ENCODE data around the gene DPF3. TPM values are rescaled to one million over a fixed set of nuclear protein-coding genes. Genes with fewer than 3 reads are reported as not detected.

DPF3 gene
- total RNA-seq, 6 experiments from 2014 or later = 4.1 to 6.6 (median 5.4) TPM

GRCh38 chr14:72608391-72609204 lies 285.3 kb downstream of the DPF3 start:
- TF ChIP-seq CTCF (IDR thresholded peaks at IDR 0.05) = no peak
- H3K27ac Mint-ChIP-seq = peak overlapping the region; percentile 100
- no peaks in the 10 kb centered on the region; the same call in 1 of the 2 replicates for H3K27me3 Mint-ChIP-seq (ENCODE audit: insufficient read depth)
- DNase-seq = peak; percentile 96
- H3K4me3 Mint-ChIP-seq = peak overlapping the region; percentile 74
- H3K4me1 Mint-ChIP-seq (ENCODE audit: low read depth) = peaks cover 72% of the 10 kb centered on the region
- 0 out of 2 replicates have a peak, but pooled peaks cover 6% of the 10 kb centered on the region for H3K36me3 Mint-ChIP-seq (ENCODE audit: low read depth)
- H3K9me3 Mint-ChIP-seq = no peaks in the 10 kb centered on the region

- no peaks in the 10 kb centered on the region for H3K9me3 Mint-ChIP-seq
- no peaks in the 10 kb centered on the region; the same call in 1 of the 2 replicates for H3K27me3 Mint-ChIP-seq (ENCODE audit: insufficient read depth)
- peak overlapping the region; percentile 74 for H3K4me3 Mint-ChIP-seq
- peak; percentile 17 for DNase-seq
- peak overlapping the region; percentile 100 for H3K27ac Mint-ChIP-seq
- TF ChIP-seq CTCF (IDR thresholded peaks at IDR 0.05) = no peak
- H3K4me1 Mint-ChIP-seq (ENCODE audit: low read depth) = peaks cover 71% of the 10 kb centered on the region
- H3K36me3 Mint-ChIP-seq (ENCODE audit: low read depth) = 0 out of 2 replicates have a peak, but pooled peaks cover 6% of the 10 kb centered on the region
These were observed 286.3 kb downstream of the DPF3 start for GRCh38 chr14:72607386-72608130.

- H3K4me3 Mint-ChIP-seq = no peak overlapping the region
- no peaks in the 10 kb centered on the region for H3K9me3 Mint-ChIP-seq
- 0 out of 2 replicates have a peak, but pooled peaks cover 6% of the 10 kb centered on the region for H3K36me3 Mint-ChIP-seq (ENCODE audit: low read depth)
- no peak for TF ChIP-seq CTCF (IDR thresholded peaks at IDR 0.05)
- H3K4me1 Mint-ChIP-seq (ENCODE audit: low read depth) = peaks cover 66% of the 10 kb centered on the region
- no peak for DNase-seq
- no peaks in the 10 kb centered on the region; the same call in 1 of the 2 replicates for H3K27me3 Mint-ChIP-seq (ENCODE audit: insufficient read depth)
- peak overlapping the region; percentile 100 for H3K27ac Mint-ChIP-seq
These were observed 287.0 kb downstream of the DPF3 start for GRCh38 chr14:72606879-72607278.

- H3K4me3 Mint-ChIP-seq = no peak overlapping the region
- 0 out of 2 replicates have a peak, but pooled peaks cover 6% of the 10 kb centered on the region for H3K36me3 Mint-ChIP-seq (ENCODE audit: low read depth)
- DNase-seq = no peak
- H3K4me1 Mint-ChIP-seq (ENCODE audit: low read depth) = peaks cover 56% of the 10 kb centered on the region
- no peaks in the 10 kb centered on the region for H3K9me3 Mint-ChIP-seq
- H3K27ac Mint-ChIP-seq = no peak overlapping the region
- no peak for TF ChIP-seq CTCF (IDR thresholded peaks at IDR 0.05)
- H3K27me3 Mint-ChIP-seq (ENCODE audit: insufficient read depth) = peaks cover 3% of the 10 kb centered on the region
These were observed 288.0 kb downstream of the DPF3 start for GRCh38 chr14:72605921-72606220.

GRCh38 chr14:72605096-72605920 lies 288.6 kb downstream of the DPF3 start:
- peaks cover 50% of the 10 kb centered on the region for H3K4me1 Mint-ChIP-seq (ENCODE audit: low read depth)
- TF ChIP-seq CTCF (IDR thresholded peaks at IDR 0.05) = no peak
- H3K36me3 Mint-ChIP-seq (ENCODE audit: low read depth) = 0 out of 2 replicates have a peak, but pooled peaks cover 6% of the 10 kb centered on the region
- H3K27me3 Mint-ChIP-seq (ENCODE audit: insufficient read depth) = peaks cover 3% of the 10 kb centered on the region
- H3K27ac Mint-ChIP-seq = no peak overlapping the region
- no peaks in the 10 kb centered on the region for H3K9me3 Mint-ChIP-seq
- H3K4me3 Mint-ChIP-seq = no peak overlapping the region
- no peak for DNase-seq
